HepG2 (cell line): ENCODE measurements around the gene SFXN5. TPM values are rescaled to one million over a fixed set of nuclear protein-coding genes. Genes with fewer than 3 reads are reported as not detected.
A peak's percentile ranks its signal among the peaks of the same experiment; 100 is the strongest.

Experiments
- CBX2 ChIP-seq, 2 experiments: fragments of 200-600 bp in 1 of 2; sonication (generic); formaldehyde crosslinking in 1 of 2; IDR thresholded peaks; 2 replicates each; pipeline versions ENCODE4 v1.7.0 to v1.8.1; 2018 to 2022; ENCODE audit warnings: low read depth in 2 of 2, low read length in 1 of 2, mild to moderate bottlenecking in 1 of 2, missing genetic modification reagents in 1 of 2
- FOSL1 ChIP-seq: sonication (generic); formaldehyde crosslinking; IDR thresholded peaks from 2 replicates; pipeline ENCODE4 v1.9.0; 2021; ENCODE audit warnings: missing genetic modification reagents, borderline replicate concordance
- HNRNPH1 ChIP-seq: fragments of 200-400 bp; formaldehyde crosslinking; optimal IDR thresholded peaks from 2 replicates; pipeline ENCODE3; 2017; ENCODE audit warnings: mild to moderate bottlenecking, low read depth, low read length
- MTA3 ChIP-seq: sonication (generic); formaldehyde crosslinking; IDR thresholded peaks from 2 replicates; pipeline ENCODE4 v1.4.0; 2020; ENCODE audit warnings: missing genetic modification reagents
- NFATC3 ChIP-seq: sonication (generic); formaldehyde crosslinking; IDR thresholded peaks from 2 replicates; pipeline ENCODE4 v1.5.1; 2020; ENCODE audit warnings: mild to moderate bottlenecking, missing genetic modification reagents
- NONO ChIP-seq, 2 experiments: fragments of 450-650 bp in 1 of 2; sonication (generic) in 1 of 2; formaldehyde crosslinking in 1 of 2; IDR thresholded peaks in 1 of 2; conservative IDR thresholded peaks in 1 of 2; 2 replicates each; pipeline versions ENCODE4 v1.6.1 to v1.8.0; 2017 to 2022; ENCODE audit warnings: mild to moderate bottlenecking in 1 of 2, missing genetic modification reagents in 1 of 2, moderate library complexity in 1 of 2
- NR3C1 ChIP-seq: sonication (generic); formaldehyde crosslinking; IDR thresholded peaks from 2 replicates; pipeline ENCODE4 v1.4.0; 2020; ENCODE audit warnings: missing genetic modification reagents
- SETDB1 ChIP-seq: sonication (generic); formaldehyde crosslinking; IDR thresholded peaks from 2 replicates; pipeline ENCODE4 v1.5.1; 2020; ENCODE audit warnings: missing genetic modification reagents, mild to moderate bottlenecking, borderline replicate concordance
- SPEN ChIP-seq: sonication (generic); formaldehyde crosslinking; IDR thresholded peaks from 2 replicates; pipeline ENCODE4 v1.5.1; 2020; ENCODE audit warnings: low read depth, mild to moderate bottlenecking, missing genetic modification reagents
- TBX2 ChIP-seq: sonication (generic); formaldehyde crosslinking; IDR thresholded peaks from 2 replicates; pipeline ENCODE4 v1.5.0; 2020; ENCODE audit warnings: missing genetic modification reagents, mild to moderate bottlenecking, borderline replicate concordance
- TBX3 ChIP-seq: fragments of 450-650 bp; IDR thresholded peaks from 2 replicates; pipeline ENCODE4 v1.6.1; 2017; ENCODE audit warnings: antibody characterized with exemption, mild to moderate bottlenecking, inconsistent platforms, borderline replicate concordance
- ZNF775 ChIP-seq: sonication (generic); formaldehyde crosslinking; IDR thresholded peaks from 2 replicates; pipeline ENCODE4 v1.4.0; 2020; ENCODE audit warnings: missing genetic modification reagents, mild to moderate bottlenecking, moderate library complexity, borderline replicate concordance
- ZSCAN22 ChIP-seq: sonication (generic); formaldehyde crosslinking; IDR thresholded peaks from 2 replicates; pipeline ENCODE4 v1.4.0; 2020; ENCODE audit warnings: mild to moderate bottlenecking, missing genetic modification reagents
- polyA plus RNA-seq, 8 experiments: library from polyadenylated mRNA; depleted of rRNA in 3 of 8; stranded (reverse) in 7 of 8; unstranded in 1 of 8; fragments of >200 nt; fragmentation: Illumina TruSeq in 4 of 8; extraction: Trizol in 4 of 8; gene quantifications; 2 replicates each; pipeline versions ENCODE4 v1.2.1 to v1.2.3, GENCODE V29; 2011 to 2016; ENCODE audit warnings: low read depth in 4 of 8, missing spikeins in 1 of 8, mixed read lengths in 1 of 8; ENCODE audit not compliant: insufficient read depth in 1 of 8
- total RNA-seq, 5 experiments: library from RNA; depleted of rRNA; stranded (reverse); fragments of >200 nt; fragmentation: Illumina TruSeq; extraction: Trizol; gene quantifications; 2 replicates each; pipeline ENCODE4 v1.2.3, GENCODE V29; 2016; ENCODE audit warnings: low read depth in 1 of 5
- TF ChIP-seq, protein P1 (sequence below): sonication (generic); formaldehyde crosslinking; IDR thresholded peaks from 2 replicates; pipeline ENCODE4 v1.5.1; 2020; ENCODE audit warnings: mild to moderate bottlenecking, moderate library complexity, missing genetic modification reagents
- TF ChIP-seq, protein P2 (sequence below): sonication (generic); formaldehyde crosslinking; IDR thresholded peaks from 2 replicates; pipeline ENCODE4 v1.4.0; 2020; ENCODE audit warnings: mild to moderate bottlenecking, missing genetic modification reagents
- TF ChIP-seq, protein P3 (sequence below): IDR thresholded peaks from 2 replicates; pipeline ENCODE4 v1.6.1; 2018; ENCODE audit warnings: missing genetic modification reagents, mild to moderate bottlenecking, missing compliant biosample characterization
- TF ChIP-seq, protein P4 (sequence below): sonication (generic); formaldehyde crosslinking; IDR thresholded peaks from 2 replicates; pipeline ENCODE4 v1.5.0; 2020; ENCODE audit warnings: missing genetic modification reagents
- TF ChIP-seq, protein P5 (sequence below): sonication (generic); formaldehyde crosslinking; IDR thresholded peaks from 2 replicates; pipeline ENCODE4 v1.5.0; 2020; ENCODE audit warnings: mild to moderate bottlenecking, missing genetic modification reagents, moderate library complexity

Gene SFXN5
- total and polyA plus RNA-seq, 2 of the 13 experiments (the other 11 are each of a cell fraction or from before 2014, with no cell fraction given): 34.9 to 37.4 TPM

DNA sequence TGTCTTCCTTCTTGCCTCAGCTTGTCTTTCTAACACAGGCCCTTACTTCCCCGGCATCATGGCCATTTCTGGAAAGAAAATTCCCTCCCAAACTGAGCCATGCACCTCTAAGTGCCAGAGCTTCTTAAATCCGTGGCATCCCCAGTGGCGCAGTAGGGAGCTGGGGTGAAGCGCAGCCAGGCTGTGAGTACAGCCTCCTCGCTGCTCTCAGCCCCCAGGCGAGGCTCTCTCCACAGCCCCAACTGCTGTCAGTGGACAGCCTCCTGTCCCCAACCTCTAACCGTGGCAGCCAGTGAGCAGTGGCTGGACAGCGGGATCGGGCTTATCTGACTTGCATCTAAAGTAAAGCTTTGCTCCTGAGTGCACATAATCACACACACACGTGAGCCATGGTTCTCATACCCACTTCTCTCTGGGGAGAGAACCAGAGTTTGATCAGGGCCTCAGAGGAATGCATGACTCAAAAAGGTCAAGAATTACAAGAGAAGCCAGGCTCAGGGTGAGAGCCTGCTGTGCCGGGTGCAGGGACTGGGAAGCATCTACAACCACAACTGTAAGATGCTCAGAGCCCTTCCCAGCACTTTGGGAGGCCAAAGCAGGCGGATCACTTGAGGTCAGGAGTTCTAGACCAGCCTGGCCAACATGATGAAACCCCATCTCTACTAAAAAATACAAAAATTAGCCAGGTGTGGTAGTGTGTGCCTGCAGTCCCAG, 50.7 kb downstream of the SFXN5 start (continued):
- TF ChIP-seq TBX2 (CRISPR knock-in tag) (peak; percentile 69; the same call in 1 of the 2 replicates), NFATC3 (CRISPR knock-in tag) (no peak), ZNF775 (CRISPR knock-in tag) (peak; percentile 100), SPEN (peak; percentile 81), MTA3 (CRISPR knock-in tag) (no peak), ZSCAN22 (no peak), NR3C1 (CRISPR knock-in tag) (no peak), SETDB1 (CRISPR knock-in tag) (no peak), NONO (IDR thresholded peaks at IDR 0.05) (no peak), NONO (CRISPR knock-in tag; conservative IDR thresholded peaks at IDR 0.05) (peak; percentile 74), TBX3 (peak; percentile 48; the same call in 1 of the 2 replicates), FOSL1 (peak; percentile 64; the same call in 1 of the 2 replicates), CBX2 (IDR thresholded peaks at IDR 0.05; ENCODE audit: low read depth, low read length) (no peak), CBX2 (CRISPR knock-in tag; IDR thresholded peaks at IDR 0.05; ENCODE audit: low read depth) (no peak), HNRNPH1 (no peak)
- TF ChIP-seq, protein P1, sequence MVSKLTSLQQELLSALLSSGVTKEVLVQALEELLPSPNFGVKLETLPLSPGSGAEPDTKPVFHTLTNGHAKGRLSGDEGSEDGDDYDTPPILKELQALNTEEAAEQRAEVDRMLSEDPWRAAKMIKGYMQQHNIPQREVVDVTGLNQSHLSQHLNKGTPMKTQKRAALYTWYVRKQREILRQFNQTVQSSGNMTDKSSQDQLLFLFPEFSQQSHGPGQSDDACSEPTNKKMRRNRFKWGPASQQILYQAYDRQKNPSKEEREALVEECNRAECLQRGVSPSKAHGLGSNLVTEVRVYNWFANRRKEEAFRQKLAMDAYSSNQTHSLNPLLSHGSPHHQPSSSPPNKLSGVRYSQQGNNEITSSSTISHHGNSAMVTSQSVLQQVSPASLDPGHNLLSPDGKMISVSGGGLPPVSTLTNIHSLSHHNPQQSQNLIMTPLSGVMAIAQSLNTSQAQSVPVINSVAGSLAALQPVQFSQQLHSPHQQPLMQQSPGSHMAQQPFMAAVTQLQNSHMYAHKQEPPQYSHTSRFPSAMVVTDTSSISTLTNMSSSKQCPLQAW (CRISPR knock-in tag): 0 out of 2 replicates have a peak, but pooled peaks have one; percentile 20
- TF ChIP-seq, protein P2, sequence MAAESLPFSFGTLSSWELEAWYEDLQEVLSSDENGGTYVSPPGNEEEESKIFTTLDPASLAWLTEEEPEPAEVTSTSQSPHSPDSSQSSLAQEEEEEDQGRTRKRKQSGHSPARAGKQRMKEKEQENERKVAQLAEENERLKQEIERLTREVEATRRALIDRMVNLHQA (CRISPR knock-in tag): no peak
- TF ChIP-seq, protein P3, sequence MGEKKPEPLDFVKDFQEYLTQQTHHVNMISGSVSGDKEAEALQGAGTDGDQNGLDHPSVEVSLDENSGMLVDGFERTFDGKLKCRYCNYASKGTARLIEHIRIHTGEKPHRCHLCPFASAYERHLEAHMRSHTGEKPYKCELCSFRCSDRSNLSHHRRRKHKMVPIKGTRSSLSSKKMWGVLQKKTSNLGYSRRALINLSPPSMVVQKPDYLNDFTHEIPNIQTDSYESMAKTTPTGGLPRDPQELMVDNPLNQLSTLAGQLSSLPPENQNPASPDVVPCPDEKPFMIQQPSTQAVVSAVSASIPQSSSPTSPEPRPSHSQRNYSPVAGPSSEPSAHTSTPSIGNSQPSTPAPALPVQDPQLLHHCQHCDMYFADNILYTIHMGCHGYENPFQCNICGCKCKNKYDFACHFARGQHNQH (CRISPR knock-in tag): peak; percentile 68; the same call in 1 of the 2 replicates
- TF ChIP-seq, protein P4, sequence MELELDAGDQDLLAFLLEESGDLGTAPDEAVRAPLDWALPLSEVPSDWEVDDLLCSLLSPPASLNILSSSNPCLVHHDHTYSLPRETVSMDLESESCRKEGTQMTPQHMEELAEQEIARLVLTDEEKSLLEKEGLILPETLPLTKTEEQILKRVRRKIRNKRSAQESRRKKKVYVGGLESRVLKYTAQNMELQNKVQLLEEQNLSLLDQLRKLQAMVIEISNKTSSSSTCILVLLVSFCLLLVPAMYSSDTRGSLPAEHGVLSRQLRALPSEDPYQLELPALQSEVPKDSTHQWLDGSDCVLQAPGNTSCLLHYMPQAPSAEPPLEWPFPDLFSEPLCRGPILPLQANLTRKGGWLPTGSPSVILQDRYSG: no peak
- TF ChIP-seq, protein P5, sequence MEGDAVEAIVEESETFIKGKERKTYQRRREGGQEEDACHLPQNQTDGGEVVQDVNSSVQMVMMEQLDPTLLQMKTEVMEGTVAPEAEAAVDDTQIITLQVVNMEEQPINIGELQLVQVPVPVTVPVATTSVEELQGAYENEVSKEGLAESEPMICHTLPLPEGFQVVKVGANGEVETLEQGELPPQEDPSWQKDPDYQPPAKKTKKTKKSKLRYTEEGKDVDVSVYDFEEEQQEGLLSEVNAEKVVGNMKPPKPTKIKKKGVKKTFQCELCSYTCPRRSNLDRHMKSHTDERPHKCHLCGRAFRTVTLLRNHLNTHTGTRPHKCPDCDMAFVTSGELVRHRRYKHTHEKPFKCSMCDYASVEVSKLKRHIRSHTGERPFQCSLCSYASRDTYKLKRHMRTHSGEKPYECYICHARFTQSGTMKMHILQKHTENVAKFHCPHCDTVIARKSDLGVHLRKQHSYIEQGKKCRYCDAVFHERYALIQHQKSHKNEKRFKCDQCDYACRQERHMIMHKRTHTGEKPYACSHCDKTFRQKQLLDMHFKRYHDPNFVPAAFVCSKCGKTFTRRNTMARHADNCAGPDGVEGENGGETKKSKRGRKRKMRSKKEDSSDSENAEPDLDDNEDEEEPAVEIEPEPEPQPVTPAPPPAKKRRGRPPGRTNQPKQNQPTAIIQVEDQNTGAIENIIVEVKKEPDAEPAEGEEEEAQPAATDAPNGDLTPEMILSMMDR: 0 out of 2 replicates have a peak, but pooled peaks have one; percentile 14
